NCI-H146 (cell line): ENCODE data around the gene ZCCHC24.

Experiments used
- DNase-seq: peaks from one replicate; lab custom pipeline; 2025; lab: John Stamatoyannopoulos, UW

ZCCHC24 gene

DNA sequence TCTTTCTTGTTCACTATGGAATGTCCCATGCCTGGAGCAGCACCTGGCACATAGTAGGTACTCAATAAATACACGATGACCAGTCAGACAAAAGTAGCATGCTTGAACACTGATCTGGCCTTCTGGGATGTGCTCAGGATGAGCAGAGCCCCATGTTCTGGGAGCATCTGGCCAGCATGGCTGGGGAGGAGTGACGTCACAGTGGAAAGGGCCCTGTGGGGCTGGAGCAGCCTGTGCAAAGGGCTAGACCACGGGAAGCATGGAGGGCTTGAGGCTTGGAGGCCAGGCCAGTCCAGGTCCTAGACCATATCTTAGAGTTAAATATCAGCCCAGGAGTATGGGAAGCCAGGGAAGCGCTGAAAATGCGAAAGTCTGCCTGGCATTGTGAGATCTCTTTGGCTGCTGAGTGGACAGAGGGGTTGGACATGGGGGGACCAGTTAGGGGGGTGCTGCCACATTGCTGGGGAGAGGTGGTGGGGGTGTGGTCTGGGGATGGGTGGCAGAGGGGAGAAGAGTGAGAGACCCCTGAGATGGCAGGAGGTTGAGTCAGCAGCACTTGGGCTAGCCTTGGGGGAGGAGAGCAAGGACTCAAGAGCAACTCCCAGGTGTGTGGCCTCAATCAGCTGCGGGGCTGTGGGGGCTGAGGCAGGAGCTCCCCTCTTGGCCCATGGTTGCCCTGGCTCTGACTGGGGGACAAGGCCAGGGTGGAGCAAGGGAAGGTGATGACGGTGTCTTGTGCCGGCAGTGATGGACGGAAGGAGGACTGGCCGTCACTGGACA is 34.9 kb downstream of the ZCCHC24 start:
- DNase-seq, result no peak

DNA sequence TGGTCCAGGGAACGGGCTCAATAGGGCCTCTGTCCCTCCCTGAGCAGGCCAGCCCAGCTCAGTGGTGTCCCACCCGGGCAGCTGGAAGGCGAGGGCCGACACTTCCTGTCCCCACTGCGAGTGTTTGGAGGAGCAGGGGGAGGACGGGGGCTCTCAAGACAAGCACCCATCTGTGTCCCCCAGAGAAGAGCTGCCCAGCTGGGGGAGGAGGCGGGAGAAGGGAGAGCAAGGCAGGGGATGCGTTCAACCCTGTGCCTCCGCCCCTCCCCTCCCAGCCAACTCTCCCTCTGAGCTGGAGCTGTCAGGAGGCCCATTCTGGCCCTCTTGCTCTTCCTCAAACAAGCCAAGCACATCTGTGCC is 35.7 kb downstream of the ZCCHC24 start:
- no peak for DNase-seq

DNA sequence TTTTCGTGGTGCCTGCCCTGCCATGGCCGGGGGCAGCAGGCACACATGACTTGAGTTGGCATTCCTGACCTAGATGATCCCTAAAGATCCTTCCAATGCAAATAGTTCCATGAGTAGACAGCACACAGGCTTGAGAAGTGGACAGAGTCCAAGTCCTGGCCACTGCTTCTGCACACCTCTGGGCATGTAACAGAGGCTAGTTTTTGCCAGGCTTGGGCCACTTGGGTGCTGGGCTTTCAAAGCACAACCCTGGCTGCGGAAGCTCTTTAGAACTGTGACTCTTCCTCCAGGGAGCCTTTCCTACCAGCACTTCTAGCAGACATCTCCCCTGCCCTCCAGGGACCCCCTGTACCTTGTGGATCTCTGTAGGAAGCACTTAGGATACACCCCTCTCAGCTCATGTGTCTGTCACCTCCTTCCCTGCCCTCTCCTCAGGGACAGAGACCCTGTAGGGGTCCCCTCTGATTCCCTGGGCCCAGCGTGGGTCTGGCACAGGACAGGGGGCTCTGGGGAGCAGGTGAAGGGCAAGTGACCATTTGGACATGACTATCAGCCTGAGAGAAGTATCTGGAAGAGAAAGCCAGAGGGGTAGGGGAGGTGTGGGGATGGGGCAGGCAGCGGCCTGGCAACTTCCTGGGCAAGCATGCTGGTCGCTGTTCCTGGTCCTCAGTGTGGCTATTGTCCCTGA is 36.2 kb downstream of the ZCCHC24 start:
- DNase-seq, result no peak

DNA sequence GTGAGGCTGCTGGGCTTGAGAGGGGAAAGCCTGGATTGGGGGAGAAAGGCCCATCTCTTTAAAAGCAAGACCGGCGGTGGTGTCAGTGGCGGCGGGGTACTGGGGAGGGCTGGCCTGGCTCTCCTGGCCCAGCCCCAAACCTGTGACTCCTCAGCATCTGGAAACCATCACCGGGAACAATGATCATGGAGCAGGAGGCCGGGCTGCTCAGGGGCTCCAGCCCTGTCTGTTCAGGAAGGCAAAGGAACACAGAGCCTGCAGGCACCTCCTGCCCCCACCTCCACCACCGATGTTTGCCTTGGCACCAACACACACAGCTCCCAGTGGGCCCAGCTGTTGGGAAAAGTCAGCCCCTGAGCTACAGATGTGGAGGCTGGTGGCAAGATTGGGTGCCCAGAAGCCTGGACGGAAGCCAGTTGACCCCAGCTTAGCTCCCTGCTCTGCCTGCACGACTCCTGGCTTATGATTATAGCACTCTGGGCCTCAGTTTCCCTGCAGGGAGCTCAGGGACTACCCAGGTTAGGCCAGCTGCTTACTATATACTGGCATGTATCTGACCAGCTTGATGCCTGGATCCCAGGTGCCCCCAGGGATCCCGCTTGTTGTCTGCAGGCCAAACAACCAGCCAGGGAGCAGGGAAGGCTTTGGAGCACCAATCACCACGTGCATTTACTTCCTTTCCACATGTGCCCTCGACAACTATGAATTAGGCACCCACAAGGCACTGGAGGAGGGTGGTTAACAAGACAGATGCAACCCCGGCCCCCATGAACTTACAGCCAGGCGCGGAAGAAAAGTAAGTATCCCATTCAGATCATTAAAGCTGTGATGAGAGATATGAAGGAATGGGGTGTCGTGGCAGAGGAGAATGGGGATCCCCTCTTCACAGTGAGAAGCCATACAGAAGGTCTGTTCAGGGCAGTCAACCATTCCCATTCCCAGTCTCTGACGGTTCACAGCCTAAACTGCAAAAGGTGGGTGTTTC is 37.3 kb downstream of the ZCCHC24 start:
- no peak for DNase-seq

DNA sequence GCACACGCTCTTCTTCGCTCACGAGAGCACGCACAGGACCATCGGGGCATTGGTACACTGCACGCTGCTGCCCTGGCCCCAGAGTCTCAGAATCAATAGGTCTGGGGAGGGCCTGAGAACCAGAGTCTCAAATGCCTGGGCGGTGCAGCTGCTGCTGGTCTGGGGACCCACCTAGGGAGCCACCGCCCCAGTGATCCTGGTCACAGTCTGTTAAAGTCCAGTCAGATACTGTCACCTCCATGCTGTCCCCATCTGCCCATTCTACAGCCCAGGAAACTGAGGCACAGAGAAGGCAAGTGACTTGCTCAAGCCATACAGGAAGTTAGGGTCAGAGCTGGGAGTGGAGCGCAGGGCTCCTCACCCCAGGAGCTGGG is 38.0 kb downstream of the ZCCHC24 start:
- no peak for DNase-seq

DNA sequence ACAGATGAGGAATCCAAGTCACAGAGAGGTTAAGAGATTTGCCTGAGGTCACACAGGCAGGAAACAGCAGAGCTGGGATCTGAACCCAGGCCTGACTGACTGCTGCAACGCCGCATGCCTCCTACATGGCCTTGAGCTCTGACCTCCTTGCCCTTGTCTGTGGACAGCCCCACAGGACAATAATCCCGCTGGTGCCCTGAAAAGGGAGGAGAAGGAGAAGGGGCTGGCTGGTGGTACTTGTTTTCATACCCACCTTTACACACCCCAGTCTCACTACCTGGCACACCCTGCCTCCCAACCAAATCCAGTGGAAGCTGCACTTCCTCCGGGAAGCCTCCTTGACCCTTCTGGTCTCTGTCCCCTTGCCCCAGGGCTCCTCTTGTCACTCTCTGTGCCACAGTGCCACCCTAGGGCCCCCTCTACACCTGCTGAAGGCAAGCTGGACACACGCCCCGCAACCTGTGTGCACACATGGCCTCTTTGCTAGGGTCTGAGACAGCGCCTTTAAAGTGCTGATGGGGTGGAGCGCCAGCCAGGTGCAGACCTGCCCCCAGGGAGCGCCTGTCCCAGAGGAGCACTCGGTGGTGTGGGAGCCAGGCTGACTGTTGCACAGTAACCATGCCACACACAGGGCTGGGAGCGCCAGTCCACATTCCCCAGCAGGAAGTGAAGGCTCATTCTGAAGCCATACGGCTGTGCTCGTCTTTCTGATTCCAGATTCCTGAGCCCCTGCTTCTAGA is 38.6 kb downstream of the ZCCHC24 start:
- DNase-seq, result no peak

DNA sequence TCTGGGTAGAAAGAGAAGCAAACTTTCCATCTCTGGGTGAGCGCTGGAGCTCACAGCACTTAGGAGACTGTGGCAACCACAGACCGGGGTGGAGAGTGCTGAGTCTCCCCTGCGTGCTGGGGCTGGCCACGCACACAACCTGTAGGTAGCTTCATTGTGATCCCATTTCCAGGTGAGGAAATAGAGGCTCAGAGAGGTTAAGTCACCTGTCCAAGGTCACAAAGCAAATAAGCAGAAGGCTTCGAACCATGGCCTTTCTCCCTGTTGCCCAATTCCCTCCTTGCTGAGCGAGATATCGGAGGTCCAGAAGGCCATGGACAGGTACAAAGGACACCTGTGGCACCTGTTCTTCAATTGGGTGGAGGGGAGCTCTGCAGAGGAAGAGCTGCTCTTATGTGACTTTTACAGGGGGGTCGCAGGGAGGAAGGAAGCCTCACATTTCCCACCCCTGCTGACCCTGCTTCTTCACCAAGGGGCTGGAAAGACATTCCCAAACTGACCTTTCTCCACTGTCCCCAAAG is 39.4 kb downstream of the ZCCHC24 start:
- no peak for DNase-seq

DNA sequence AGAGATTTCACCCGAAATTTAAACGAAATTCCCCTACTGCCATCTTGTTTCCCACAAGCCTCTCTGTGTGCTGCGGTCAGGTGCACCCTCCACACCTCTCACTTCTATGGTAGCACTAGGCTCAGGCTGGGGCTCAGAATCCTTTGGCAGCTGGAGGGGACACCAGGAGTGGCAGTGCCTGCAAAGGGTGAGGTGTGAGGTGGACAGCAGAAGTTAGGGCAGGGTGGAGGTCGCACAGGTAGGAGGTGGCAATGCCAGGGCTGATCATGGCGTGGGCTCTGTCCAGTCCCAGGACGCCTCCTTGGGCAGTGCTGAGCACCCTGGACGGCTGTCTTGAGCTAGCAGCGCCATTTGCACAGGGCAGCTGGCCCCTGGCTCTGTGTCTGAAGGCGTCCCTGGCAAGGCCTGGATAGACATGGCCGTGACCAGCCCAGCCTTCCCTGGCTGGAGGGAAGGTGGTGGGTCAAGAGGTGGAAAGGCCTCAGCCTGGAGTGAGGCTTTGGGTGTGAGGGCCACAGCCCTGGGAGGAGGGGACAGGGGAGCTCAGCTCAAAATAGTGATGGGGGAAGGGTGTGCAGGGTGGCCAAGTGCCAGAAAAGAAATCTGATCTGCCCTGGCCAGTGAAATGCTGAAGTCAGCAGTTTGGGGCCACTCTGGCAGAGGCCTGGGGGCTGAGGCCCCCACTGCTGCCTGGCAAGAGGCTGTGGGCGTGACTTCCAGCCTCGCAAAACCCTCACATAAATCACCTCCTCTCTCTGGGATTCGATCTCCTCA is 40.0 kb downstream of the ZCCHC24 start:
- no peak for DNase-seq

DNA sequence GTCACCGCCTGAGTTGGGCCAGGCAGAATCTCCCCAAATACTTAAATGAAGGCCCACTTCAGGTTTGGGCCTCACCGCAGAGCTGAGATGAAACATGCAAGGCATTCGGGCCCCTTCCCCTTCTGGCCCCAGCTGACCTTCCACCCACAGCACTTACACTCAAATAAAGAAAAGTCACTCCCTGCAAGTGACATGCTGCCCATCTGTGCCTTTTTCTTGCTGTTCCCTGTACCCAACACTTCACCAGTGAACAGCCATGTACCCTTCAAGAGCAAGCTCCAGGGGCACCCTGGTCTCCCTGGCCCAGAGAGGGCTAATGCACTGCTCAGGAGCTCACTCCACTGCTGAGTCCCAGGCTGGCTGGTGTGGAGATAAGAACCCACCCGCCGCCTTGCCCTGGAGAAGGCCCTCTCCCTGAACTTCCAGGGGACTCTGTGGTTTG is 40.7 kb downstream of the ZCCHC24 start:
- no peak for DNase-seq

DNA sequence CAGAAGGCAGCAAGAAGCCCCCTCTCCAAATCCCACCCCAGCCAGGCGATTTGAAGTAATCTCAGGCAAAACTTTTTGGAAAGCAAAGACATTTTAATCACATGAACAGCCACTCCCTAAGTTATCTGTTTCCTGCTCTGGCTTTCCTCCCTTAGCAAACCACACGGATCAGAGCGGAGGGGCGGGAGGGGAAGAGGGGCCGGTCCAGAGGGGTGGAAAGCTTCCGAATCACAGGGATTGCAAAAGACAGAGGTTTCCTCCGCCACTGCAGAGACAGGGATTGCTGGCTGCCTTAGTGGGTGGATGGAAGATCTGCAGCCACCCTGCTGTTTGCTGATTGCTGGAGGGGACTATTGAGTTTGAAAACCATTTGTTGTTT is 41.2 kb downstream of the ZCCHC24 start:
- no peak for DNase-seq

DNA sequence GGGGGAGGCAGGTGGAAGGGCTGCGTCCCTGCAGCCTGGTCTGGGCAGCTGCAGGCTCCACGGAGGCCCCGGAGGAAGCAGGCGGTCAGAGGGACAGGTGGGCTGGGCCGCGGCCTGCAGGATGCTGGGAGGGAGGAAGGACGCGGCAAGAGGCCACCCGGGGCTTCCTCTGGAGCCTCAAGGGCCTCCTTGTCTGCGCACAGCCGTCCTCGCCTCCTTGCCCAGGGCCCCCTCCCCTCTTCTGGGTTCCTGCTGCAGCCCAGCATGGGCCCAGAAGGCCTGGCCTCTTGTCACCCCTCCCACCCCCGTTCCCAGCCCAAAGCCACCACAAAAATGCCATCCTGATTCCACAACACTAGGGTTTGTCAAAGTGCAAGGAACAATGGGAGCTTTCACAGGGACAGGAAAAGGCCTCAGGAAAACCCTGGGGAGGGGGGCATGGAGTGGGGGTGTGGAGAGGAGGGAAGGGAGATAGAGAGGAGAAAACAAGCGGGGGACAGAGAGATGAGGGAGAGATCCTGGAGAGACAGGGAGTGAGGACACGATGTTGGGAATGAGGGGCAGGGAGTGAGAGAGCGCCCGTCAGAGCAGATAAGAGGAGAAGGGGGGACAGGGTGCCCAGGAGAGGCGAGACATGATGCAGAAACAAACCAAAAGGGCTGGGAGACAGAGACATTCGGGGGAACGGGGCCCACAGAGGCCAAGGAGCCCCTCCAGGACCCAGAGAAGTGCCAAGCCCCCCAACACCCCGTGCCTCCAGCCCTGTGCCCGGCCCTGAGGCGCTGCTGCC is 41.8 kb downstream of the ZCCHC24 start:
- no peak for DNase-seq

DNA sequence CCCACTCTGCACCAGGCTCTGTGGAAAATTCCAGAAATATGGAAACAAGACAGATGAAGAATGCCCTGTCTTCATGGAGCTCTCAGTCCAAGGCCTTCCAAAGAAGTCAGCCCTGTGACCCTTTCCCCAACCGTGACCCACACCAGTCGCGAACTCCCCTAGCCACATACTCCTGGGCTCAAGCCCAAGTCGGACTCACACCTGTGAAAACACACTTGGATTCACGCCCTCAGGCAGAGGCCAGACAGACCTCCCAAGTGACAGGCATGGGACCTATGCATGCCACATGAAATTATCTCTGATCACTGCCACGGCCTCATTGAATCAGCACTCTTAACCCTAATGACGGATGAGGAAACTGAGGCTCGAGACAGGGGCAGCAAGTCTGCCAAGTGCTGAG is 42.5 kb downstream of the ZCCHC24 start:
- DNase-seq, result no peak

DNA sequence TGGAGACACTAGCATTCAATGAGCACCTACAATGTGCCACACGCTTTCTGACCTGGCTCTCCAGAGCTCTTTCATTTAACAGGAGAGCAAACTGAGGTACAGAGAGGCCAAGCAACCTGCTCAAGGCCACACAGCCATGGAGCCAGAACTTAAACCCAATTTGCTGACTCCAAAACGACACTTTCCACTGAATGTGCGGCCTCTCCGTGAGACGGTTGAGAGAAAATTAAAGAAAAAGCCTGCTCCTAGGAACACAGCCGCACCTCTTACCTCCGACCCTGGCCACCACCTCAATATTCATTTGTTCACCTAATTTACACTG is 42.8 kb downstream of the ZCCHC24 start:
- DNase-seq, result no peak

DNA sequence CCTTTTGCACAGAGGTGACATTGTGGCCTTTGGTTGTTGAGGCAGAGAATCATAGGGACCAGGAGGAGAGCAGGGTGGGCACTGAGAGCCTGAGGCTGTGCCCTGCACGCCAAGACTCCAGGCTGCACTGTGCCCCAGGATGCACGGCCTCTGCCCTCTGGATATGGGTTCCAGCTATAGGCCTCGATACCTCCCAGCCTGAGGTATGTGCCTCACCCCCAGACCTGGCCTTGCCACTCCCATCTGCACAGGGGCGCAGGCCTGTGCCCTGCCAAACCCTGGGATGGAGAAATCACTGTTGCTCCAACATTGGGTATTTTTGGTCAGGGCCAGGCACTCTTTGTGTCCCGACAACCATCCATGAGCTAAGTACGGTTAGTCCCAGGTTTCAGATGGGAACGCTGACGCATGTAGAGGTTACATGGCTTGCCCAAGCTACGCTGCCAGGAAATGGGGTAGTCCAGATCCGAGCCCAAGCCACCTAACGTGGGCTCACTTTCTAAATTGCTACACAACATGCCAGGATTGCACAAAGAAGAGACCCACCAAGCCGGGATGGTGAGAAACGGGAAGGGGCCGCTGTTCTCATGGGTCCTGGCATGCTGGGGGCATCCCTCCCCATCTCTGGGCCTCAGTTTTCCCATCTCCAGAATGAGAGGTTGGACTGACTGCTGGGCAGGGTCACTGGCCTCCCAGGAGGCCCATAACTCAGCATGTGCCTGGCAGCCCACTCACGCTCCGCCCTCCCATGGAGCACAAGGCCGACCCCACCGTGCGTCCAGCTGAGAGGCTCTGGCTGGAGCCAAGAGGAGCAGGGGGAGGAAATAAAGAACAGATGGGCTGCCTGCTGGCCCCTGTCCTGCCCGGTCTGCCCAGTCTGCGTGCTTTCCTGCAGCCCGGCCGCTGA is 44.2 kb downstream of the ZCCHC24 start:
- no peak for DNase-seq

DNA sequence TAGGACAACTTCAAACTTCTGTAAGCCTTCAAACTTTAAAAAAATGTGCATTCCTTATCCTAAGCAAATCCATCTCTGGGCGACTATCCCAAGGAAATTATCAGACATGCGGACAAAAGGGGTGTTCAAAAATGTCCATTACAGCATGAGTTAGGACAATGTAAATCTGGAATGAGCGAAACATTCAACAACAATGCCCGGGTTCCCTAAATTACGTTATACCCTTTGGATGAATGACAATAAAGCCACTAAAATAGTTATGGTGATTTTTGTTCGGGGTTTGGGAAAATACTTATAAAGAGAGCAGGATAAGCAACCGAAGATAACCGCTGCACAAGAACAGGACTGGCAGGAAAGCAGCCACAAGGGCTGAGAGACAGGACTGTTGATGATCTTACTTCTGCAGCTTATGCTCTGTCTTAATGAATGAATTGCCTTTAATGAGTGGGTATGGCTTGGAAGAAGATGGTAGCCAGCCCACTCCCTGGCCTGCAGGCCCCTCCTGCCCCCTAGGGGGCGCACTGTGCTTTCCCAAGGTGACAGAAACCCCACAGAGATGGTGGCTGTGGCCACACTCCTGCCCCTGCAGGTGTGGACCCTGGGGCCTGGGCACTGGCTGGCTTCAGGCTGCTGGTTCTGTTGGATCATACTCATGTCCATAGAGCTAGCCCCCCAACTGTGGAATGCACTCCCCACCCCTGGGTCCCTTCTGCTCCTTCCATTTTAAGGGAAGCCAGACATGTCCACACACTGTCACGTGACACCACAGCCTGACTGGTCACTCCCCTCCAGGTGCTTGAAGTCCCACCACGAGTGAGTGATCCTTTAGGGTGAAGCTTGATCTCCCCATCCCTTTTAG is 45.0 kb downstream of the ZCCHC24 start:
- peak; percentile 44 for DNase-seq

DNA sequence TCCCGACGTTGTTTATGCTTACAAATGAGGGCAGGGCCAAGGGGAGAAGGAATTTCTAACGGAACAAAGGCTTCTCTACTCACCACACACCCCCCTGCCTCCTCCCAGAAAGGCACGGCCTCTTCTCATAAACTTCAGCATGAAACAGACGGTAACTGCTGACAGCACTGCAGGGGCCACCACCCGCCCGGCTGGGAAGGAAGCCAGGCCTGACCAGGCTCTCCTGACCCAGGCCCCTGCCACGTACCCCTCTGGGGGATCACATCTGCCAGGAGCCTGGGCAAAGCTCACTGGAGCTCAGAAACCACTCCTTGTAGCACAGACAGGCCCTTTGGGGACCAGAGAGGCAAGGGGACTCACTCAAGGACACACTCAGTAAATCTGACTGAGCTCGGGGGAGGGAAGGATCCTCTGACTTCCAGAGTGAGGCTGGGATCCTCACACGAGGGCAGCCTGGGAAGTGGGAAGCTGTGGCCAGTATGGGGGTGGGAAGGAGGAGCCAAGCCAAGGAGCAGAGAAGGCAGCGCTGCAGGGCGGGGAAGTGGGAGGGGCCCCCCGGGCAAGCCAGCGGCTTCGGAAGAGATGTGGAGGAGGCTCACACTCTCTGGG is 46.1 kb downstream of the ZCCHC24 start:
- DNase-seq, result no peak

DNA sequence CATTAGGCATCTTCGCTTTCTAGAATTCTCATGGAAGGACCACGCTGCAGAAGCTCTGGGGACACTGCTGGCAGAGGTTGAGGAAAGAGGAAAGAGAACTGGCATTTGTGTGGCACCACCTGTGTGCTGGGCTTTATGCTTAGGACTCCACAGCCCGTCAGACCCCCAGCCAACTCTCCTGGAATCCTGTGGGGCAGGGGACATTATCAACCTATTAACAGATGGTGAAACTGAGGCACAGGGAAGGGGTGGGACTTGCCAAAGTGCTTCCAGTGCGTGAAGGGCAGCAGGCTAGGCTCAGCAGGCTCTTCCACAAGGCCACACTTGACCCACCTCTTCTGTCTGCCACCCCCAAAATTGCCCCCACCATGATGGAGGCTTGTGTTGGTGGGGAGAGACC is 46.8 kb downstream of the ZCCHC24 start:
- no peak for DNase-seq
